Stimulated activated CD8-positive, alpha-beta memory T cell treated with anti-CD3 and anti-CD28 coated beads, Interleukin-12 subunit alpha, Interleukin-12 subunit beta, amount 100 ng/mL, for 24 hours (primary cell): ENCODE results near the gene FUT2.
"Not testable (repeated sequence)": the region's sequence is repeated elsewhere in the genome, so short reads cannot be mapped to it uniquely, and the experiment has no call there.

Experiments used
- DNase-seq: peaks from one replicate; pipeline ENCODE4 v3.0.0-alpha.2; 2020; ENCODE audit errors: extremely low read depth

FUT2 gene

DNA sequence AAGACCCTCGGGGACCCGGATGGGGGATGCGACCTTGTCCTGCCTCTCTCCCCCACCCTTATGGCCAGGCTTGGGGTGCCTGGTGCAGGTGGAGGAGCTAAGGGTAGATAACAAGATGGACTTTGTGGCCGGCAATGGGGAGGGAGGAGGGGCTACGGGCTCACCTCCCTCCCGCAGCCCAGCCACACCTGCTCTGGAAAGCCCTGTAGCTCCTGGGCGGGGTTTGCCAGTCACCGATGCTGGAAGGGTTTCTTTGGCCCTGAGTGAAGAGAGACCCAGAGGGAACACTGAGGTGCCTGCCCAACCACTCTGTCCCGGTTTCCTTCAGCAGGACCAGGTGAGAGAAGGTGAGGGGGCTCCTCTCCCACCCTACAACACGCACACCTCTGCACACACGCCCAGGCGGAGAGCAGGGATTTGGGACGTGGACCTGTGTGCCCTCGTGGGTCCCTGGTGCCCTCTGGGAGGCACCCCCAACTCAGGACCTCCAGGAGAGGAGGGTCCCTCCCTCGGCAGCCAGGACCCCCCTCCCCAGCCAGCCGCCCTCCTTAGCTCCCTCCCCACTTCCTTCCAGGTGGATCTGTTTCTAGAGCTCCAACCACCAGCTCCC lies at the start of gene FUT2:
TSS of gene FUT2 (plus strand) at position 229 of the 610 bp plus-strand sequence. CDS start 6,986 bp downstream, outside the sequence.
- no peak for DNase-seq

DNA sequence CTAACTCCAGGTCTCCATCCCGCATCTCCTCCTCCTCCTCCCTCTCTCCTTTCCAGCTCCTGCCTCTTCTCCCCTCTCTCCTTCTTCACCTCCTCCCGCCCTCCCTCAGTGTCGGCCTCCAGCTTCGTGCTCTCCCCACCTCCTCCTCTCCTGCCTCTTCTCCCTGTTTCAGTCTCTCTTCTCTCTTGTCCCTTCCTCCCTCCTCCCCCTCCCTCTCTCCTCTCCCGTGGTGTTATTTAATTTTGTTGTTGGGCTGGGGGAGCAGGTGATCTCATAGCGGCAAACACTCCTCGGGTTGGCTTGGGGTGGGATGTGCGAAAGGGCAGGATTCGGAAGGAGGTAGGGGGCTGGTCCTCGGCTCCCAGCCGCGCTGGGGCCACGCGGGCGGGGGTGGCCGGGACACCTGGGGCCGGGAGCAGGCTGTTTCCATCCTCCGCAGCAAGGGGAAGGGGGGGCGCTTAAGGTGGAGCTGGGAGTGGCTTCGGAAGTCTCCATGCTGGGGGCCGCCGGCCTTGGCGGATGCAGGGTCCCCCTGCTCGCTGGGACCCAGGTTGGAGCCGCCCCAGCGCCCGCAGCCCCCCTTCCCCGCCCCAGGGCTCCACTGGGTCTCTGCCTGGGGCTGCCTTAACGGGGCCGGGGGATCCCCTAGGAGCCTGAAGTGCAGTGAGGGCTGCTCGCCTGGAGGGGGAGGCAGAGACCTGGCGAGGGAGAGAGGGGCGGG lies 49.6 kb upstream of the FUT2 start, which contains the start of gene CA11:
TSS of gene CA11 (minus strand) at position 187 of the 721 bp plus-strand sequence. CDS start 555 bp downstream, outside the sequence.
- DNase-seq: peak; percentile 77

- no peak for DNase-seq
Measured at GRCh38 chr19:48646722-48647216, 49.0 kb upstream of the FUT2 start.

DNA sequence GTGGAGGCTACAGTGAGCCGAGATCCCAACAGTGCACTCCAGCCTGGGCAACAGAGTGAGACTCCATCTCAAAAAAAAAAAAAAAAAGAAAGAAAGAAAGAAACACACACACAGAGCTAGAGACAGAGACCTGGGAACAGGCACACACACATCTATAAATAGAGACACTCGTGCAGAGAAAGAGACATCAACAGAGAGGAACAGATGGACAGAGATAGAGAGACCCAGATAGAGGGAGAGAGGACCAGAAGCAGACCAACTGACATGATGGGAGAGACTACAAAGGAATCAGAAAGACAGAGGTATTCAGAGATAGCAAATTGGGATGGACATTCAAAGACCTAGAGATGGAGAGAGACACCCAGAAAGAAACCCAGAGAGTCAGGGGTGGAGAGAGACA lies 47.6 kb upstream of the FUT2 start:
- no peak for DNase-seq

GRCh38 chr19:48650974-48651682 lies 44.6 kb upstream of the FUT2 start:
- no peak for DNase-seq

DNA sequence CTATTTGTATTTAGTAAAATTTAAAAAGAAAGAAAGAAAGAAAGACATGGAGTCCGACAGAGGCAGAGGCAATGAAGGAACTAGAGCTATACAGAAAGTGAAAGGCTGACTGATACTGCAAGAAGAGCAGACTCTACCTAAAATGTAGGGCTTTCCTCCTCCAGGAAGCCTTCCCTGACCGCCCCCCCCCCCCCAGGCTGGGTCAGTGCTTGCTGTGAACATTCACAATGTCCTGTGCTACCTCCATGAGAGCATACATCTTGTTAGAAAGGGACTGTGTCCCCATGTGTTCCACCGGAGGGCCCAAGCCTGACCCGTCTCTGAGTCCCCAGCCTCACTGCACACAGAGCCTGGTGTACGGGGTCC lies 44.1 kb upstream of the FUT2 start:
- DNase-seq: no peak

- DNase-seq: no peak
Measured at GRCh38 chr19:48654299-48655059, 41.3 kb upstream of the FUT2 start.

DNA sequence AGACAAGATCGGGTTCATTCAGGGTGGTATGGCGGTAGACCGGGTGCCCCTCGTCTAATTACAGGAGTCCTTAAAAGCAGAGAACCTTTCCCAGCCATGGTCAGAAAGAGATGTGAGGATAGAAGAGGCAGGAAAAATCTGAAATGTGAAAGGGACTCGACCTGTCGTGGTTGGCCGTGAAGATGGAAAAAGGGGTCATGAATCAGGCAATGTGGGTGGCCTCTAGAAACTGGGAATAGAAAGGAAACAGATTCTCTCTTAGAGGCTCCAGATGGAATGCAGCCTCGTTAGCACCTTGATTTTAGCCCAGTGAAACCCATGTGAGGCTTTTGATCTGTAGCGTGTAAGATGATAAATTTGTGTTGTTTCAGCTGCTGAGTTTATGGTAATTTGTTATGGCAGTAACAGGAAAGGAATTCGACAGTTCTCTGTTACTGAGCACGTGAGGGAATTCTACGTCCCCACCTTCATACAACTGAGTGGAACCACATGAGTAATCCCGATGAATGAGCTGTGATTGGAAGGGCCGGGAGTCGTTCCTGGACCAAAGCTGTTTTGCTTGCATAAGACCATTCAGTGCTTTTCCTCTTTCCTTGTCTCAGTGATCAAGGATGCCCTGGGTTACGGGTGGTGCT lies 38.8 kb upstream of the FUT2 start:
- DNase-seq: no peak

GRCh38 chr19:48657828-48658227 lies 37.9 kb upstream of the FUT2 start:
- DNase-seq: not testable (repeated sequence)

- no peak for DNase-seq
Measured at GRCh38 chr19:48658483-48658882, 37.3 kb upstream of the FUT2 start.

DNA sequence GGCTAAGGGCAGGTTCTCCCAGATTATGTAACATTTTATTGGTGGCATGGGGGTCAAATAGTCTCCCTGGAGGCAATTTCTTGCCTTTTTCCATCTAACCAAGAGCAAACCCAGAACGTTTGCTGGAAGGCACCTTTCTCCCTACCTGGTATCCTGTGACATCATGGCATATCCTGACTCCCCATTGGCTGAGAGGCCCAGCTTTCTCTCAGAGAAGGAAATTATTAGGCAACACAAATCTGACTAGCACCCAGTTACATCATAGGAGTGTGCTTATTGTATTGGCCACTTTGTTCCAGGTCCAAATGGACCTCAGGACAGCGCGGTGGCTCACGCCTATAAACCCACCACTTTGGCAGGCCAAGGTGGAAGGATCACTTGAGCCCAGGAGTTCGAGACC lies 36.0 kb upstream of the FUT2 start:
- DNase-seq: no peak

DNA sequence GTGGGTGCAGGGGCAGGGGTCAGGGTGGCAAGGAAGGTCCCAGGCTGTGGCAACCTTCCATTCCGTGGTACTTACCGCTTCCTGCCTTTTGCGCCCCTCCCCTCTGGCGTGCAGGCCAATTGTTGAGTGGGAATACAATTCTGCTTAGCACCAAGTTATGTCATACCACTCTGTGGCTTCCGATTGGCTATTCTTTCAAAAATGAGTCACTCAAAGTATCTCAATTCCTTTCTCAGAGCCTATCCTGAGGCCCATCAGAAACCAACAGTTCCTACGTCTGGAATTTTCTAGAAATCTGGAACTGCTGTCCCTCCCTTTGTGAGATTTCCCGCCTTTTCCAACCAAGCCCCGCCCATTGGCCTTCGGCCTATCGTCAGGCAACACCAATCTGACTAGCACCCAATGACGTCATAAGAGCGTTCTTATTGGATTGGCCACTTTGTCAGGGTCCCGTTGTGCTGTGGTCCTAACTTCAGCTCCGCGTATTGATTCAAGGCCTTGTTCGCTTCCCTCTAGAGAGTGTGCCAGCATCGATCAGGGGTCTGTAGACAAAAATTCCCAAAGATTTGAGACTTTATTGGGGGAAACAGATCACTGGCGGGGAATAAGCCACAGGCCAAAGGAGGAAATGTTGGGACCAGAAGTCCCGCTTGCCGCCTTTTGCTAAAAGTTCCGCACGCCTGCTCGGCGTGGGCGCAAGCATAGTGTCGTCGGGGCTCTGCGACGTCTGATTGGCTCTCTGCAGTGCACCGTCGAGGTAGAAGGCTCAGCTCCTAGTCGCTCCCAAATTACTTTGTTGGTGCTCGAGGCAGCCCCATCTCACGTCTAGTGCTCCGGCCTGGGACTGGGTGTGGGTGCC lies 34.7 kb upstream of the FUT2 start:
- peak; percentile 58 for DNase-seq

DNA sequence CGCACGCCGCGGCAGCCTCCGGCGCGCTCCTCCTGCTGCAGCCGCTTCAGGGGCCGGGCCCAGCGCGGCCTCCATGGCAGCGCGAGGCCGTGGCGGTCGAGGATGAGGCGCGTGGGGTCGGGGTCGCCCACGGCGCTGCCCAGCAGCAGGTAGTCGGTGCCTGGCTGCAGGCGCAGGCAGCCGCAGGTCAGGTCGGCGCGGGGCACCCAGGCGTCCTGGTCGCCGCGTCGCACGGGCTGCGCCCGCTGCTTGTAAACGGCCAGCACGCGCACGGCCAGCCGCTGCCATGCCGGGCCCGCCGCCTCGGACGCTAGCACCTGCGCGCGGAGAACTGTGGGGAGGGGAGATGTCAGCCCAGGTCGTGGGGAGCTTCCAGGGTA lies 34.1 kb upstream of the FUT2 start:
- no peak for DNase-seq

- DNase-seq: no peak
Measured at GRCh38 chr19:48663667-48664066, 32.1 kb upstream of the FUT2 start.

GRCh38 chr19:48664476-48664875 lies 31.3 kb upstream of the FUT2 start:
- DNase-seq: no peak

DNA sequence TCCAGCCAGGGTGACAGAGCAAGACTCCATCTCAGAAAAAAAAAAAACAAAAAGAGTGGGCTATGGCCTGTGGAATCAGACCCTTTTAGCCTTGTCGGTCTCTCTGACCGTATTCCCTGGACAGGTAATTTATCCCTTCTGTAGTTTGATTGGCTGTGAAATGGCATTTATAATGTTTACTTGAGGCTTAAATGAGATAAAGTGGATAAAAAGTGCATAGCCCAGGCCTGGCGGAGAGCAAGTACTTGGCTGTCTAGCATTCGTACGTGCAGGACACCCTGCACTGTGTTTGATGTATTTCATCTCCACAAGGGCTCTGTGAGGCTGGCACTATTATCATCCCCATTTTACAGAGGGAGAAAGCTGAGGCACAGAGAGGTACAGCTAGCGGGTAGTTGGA lies 30.0 kb upstream of the FUT2 start:
- DNase-seq: no peak

DNA sequence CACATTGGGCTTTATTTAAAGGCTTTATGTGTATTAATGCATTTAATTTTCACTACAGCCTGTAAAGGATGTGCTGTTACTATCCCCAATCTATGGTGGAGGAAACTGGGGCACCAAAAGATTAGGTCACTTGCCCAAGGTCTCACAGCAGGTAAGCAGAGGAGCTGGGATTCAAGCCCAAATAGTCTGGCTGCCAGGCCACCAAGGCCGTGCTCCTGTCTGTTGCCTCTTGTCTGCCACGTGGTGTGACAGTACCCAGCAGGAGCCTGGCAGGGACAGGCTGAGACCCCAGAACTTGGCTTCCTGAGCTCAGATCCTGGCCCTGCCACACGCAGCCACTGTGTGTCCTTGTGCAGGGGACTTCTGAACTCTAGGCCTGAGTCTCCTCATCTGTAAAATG lies 27.4 kb upstream of the FUT2 start:
- no peak for DNase-seq

DNA sequence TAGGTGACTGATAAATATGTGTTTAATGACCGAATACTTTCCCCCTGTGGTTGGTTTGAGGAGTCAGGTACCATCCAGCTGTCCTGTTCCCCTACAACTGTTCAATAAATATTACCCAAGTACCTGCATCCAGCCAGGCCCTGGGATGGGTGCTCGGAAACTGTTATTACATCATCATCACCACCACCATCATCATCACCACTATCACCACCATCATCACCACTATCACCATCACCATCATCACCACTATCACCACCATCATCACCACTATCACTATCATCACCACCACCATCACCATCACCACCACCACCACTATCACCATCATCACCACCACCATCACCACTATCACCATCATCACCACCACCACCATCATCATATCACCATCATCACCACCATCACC lies 27.0 kb upstream of the FUT2 start:
- DNase-seq: no peak

DNA sequence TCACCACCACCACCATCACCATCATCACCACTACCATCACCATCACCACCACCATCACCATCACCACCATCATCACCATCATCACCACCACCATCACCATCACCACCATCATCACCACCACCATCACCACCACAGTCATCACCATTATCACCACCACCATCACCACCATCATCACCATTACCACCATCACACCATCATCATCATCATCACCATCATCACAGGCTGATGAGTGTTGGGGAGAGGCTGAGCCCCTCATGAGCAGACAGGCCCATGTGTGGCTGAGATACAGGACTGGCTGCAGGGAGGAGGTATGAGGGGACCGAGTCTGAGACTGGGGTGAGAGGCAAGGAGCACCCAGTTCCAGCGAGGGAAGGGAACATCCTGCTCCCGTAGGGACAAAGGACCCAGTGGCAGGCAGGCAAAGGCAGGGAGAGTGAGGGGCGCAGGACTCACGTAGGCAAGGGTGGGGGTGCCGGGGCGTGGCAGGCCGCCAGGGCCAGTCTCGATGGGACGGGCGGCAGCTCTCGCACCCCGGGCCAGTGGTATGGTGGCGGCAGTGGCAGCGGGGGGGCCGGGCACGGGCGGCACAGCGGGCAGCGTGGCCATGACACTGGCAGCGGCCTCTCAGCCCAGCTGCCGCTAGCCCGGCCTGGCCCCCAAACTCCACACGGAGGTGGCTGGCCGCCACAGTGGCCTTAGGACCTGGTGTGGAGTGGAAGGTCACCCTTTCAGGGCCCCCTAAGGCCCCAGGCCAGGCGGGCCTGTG lies 25.7 kb upstream of the FUT2 start:
- DNase-seq: no peak
